Measurements from ENCODE around the gene HK1.

HK1 gene

DNA sequence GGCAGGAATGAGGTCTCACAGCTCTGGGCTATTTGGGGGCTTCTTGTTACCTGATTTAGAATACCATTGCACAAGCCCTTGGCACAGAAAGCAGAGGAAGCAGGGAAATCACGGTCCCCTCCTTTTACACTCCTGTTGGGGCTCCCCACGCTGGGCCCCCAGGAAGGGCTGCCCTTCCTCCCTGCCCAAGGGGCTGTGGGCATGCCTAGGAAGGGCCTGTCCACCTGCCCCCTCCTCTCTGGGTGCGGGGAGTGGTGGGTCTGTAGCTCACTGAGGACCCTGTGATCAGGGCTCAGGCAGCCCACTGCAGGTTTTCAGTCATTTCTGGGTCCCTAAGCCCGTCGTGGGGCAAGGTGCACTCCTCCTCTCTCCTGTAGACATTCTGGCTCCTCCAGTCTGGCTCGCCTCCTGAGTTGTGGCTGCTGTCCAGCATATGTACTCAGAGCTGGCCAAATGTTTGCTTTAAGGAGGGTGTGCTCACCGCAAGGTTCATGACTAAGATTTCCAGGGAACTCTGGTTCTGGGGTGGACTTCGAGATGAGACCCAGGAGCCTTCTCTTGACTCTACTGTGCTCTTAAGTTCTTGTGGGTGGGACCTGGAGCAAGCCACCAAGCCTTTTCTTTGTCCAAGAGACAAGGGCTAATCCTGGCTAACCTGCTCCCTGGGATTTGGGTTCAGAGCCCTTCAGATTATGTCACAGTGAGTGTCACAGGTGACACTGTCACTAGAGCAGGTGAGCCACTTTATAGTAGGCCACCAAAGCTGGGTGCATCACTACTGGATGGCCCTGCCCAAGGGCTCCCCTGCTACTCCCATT is 82.4 kb downstream of the HK1 start:
- ATAC-seq: peak; percentile 90
- TF ChIP-seq, protein P1, sequence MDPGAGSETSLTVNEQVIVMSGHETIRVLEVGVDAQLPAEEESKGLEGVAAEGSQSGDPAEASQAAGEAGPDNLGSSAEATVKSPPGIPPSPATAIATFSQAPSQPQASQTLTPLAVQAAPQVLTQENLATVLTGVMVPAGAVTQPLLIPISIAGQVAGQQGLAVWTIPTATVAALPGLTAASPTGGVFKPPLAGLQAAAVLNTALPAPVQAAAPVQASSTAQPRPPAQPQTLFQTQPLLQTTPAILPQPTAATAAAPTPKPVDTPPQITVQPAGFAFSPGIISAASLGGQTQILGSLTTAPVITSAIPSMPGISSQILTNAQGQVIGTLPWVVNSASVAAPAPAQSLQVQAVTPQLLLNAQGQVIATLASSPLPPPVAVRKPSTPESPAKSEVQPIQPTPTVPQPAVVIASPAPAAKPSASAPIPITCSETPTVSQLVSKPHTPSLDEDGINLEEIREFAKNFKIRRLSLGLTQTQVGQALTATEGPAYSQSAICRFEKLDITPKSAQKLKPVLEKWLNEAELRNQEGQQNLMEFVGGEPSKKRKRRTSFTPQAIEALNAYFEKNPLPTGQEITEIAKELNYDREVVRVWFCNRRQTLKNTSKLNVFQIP (CRISPR knock-in tag; IDR thresholded peaks at IDR 0.05; ENCODE audit: borderline replicate concordance, low read depth): no peak
- TF ChIP-seq PPARA (CRISPR knock-in tag; IDR thresholded peaks at IDR 0.05; ENCODE audit: borderline replicate concordance) (no peak), TCF4 (CRISPR knock-in tag; IDR thresholded peaks at IDR 0.05; ENCODE audit: borderline replicate concordance) (no peak), ZNF70 (CRISPR knock-in tag; IDR thresholded peaks at IDR 0.05) (no peak), ISL1 (CRISPR knock-in tag; IDR thresholded peaks at IDR 0.05) (no peak), ZC3H10 (CRISPR knock-in tag; IDR thresholded peaks at IDR 0.05) (no peak), OSR1 (CRISPR knock-in tag; IDR thresholded peaks at IDR 0.05) (no peak), ZNF8 (CRISPR knock-in tag; IDR thresholded peaks at IDR 0.05) (no peak), ARNTL (CRISPR knock-in tag; IDR thresholded peaks at IDR 0.05; ENCODE audit: borderline replicate concordance, low read depth) (no peak), ESRRG (CRISPR knock-in tag; IDR thresholded peaks at IDR 0.05) (no peak), ZNF565 (CRISPR knock-in tag; conservative IDR thresholded peaks at IDR 0.05; ENCODE audit: low read depth) (no peak), GLIS3 (CRISPR knock-in tag; IDR thresholded peaks at IDR 0.05) (no peak), ZFP30 (CRISPR knock-in tag; IDR thresholded peaks at IDR 0.05) (no peak)
- TF ChIP-seq, protein P2, sequence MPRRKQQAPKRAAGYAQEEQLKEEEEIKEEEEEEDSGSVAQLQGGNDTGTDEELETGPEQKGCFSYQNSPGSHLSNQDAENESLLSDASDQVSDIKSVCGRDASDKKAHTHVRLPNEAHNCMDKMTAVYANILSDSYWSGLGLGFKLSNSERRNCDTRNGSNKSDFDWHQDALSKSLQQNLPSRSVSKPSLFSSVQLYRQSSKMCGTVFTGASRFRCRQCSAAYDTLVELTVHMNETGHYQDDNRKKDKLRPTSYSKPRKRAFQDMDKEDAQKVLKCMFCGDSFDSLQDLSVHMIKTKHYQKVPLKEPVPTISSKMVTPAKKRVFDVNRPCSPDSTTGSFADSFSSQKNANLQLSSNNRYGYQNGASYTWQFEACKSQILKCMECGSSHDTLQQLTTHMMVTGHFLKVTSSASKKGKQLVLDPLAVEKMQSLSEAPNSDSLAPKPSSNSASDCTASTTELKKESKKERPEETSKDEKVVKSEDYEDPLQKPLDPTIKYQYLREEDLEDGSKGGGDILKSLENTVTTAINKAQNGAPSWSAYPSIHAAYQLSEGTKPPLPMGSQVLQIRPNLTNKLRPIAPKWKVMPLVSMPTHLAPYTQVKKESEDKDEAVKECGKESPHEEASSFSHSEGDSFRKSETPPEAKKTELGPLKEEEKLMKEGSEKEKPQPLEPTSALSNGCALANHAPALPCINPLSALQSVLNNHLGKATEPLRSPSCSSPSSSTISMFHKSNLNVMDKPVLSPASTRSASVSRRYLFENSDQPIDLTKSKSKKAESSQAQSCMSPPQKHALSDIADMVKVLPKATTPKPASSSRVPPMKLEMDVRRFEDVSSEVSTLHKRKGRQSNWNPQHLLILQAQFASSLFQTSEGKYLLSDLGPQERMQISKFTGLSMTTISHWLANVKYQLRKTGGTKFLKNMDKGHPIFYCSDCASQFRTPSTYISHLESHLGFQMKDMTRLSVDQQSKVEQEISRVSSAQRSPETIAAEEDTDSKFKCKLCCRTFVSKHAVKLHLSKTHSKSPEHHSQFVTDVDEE (CRISPR knock-in tag; IDR thresholded peaks at IDR 0.05): no peak

DNA sequence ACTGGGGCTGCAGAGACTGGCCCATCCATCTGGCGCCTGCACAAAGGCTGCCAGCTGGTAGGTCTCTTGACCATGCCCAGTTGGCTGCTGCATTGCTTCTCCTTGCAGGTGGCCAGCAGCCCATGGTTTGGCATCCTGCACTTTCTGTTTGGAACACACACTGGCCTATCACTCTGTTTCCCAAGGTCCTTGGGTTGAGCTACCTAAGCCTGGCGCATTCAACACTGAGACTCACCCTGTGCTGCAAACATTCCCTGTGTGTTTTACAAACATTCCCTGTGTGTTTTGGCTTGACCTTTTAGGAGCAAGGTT is 83.0 kb downstream of the HK1 start:
- no peak for ATAC-seq
- TF ChIP-seq, protein P3, sequence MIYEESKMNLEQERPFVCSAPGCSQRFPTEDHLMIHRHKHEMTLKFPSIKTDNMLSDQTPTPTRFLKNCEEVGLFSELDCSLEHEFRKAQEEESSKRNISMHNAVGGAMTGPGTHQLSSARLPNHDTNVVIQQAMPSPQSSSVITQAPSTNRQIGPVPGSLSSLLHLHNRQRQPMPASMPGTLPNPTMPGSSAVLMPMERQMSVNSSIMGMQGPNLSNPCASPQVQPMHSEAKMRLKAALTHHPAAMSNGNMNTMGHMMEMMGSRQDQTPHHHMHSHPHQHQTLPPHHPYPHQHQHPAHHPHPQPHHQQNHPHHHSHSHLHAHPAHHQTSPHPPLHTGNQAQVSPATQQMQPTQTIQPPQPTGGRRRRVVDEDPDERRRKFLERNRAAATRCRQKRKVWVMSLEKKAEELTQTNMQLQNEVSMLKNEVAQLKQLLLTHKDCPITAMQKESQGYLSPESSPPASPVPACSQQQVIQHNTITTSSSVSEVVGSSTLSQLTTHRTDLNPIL (CRISPR knock-in tag; IDR thresholded peaks at IDR 0.05; ENCODE audit: low read depth): no peak
- no peak for TF ChIP-seq ARNTL (CRISPR knock-in tag; IDR thresholded peaks at IDR 0.05; ENCODE audit: borderline replicate concordance, low read depth)
- no peak for TF ChIP-seq CSDC2 (CRISPR knock-in tag; IDR thresholded peaks at IDR 0.05)
- TF ChIP-seq BACH2 (CRISPR knock-in tag; IDR thresholded peaks at IDR 0.05; ENCODE audit: borderline replicate concordance): no peak

DNA sequence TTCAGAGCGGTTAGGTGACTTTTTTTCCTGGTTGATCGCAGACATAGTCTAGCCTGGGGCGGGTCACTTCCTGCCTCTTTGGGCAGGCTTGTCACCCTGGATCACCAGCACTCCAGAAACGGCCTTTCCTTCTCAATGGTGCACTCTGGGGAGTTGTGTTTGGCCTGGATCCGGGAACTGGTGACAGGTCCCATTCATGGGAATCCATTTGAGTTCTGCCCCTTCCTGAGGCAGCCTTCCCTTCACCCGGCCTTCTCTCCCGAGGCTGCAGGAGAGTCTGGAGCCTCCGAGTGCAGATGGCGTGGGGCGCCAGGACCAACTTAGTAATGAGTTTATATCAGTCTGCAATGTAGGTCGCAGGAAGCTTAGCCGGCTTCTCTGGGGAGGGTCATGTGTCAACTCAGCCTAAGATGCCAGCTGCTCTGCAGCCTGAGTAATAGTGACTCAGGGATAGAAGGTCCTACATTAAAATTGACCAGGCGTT is 84.2 kb downstream of the HK1 start:
- peak; percentile 62 for ATAC-seq
- TF ChIP-seq, protein P4, sequence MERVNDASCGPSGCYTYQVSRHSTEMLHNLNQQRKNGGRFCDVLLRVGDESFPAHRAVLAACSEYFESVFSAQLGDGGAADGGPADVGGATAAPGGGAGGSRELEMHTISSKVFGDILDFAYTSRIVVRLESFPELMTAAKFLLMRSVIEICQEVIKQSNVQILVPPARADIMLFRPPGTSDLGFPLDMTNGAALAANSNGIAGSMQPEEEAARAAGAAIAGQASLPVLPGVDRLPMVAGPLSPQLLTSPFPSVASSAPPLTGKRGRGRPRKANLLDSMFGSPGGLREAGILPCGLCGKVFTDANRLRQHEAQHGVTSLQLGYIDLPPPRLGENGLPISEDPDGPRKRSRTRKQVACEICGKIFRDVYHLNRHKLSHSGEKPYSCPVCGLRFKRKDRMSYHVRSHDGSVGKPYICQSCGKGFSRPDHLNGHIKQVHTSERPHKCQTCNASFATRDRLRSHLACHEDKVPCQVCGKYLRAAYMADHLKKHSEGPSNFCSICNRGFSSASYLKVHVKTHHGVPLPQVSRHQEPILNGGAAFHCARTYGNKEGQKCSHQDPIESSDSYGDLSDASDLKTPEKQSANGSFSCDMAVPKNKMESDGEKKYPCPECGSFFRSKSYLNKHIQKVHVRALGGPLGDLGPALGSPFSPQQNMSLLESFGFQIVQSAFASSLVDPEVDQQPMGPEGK (CRISPR knock-in tag; IDR thresholded peaks at IDR 0.05; ENCODE audit: borderline replicate concordance): no peak
- TF ChIP-seq, protein P5, sequence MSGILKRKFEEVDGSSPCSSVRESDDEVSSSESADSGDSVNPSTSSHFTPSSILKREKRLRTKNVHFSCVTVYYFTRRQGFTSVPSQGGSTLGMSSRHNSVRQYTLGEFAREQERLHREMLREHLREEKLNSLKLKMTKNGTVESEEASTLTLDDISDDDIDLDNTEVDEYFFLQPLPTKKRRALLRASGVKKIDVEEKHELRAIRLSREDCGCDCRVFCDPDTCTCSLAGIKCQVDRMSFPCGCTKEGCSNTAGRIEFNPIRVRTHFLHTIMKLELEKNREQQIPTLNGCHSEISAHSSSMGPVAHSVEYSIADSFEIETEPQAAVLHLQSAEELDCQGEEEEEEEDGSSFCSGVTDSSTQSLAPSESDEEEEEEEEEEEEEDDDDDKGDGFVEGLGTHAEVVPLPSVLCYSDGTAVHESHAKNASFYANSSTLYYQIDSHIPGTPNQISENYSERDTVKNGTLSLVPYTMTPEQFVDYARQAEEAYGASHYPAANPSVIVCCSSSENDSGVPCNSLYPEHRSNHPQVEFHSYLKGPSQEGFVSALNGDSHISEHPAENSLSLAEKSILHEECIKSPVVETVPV (CRISPR knock-in tag; IDR thresholded peaks at IDR 0.05): no peak

DNA sequence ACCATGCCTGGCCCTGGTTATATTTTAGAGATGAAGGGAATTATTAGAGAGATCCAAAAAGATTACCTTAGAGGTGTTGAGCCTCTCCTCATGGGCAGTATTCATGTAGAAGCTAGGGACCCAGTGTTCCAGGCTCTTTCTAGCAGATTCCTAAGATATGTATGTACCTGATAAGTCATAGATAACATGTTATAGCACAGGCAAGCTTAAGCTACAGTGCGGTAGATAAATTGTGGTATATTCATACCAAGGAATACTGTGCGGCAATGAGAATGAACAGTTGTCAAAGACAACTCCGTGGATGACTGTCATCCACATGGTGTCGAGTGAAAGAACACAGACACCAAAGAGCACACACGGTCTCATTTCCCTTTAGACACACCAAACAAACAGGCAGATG is 85.4 kb downstream of the HK1 start:
- TF ChIP-seq ZNF70 (CRISPR knock-in tag; IDR thresholded peaks at IDR 0.05): no peak
- TF ChIP-seq ESRRG (CRISPR knock-in tag; IDR thresholded peaks at IDR 0.05): no peak
- TF ChIP-seq ARNTL (CRISPR knock-in tag; IDR thresholded peaks at IDR 0.05; ENCODE audit: borderline replicate concordance, low read depth): no peak

More for the DNA sequence above, 85.4 kb downstream of the HK1 start:
- no peak for ATAC-seq
